HepG2 (cell line): ENCODE results near the gene BAIAP2L2. TPM values are rescaled to one million over a fixed set of nuclear protein-coding genes. Genes with fewer than 3 reads are reported as not detected.
A peak's percentile ranks its signal among the peaks of the same experiment; 100 is the strongest.

Experiments used
- AKAP8 ChIP-seq: sonication (generic); formaldehyde crosslinking; IDR thresholded peaks from 2 replicates; pipeline ENCODE4 v1.5.1; 2020; ENCODE audit warnings: mild to moderate bottlenecking, missing genetic modification reagents
- ARNTL ChIP-seq: sonication (generic); formaldehyde crosslinking; IDR thresholded peaks from 2 replicates; pipeline ENCODE4 v1.4.0; 2020; ENCODE audit warnings: mild to moderate bottlenecking, missing genetic modification reagents
- DRAP1 ChIP-seq: IDR thresholded peaks from 2 replicates; pipeline ENCODE4 v1.6.1; 2016; ENCODE audit warnings: missing genetic modification reagents, missing compliant biosample characterization
- FOXC1 ChIP-seq: sonication (generic); formaldehyde crosslinking; IDR thresholded peaks from 2 replicates; pipeline ENCODE4 v1.8.0; 2022; ENCODE audit warnings: mild to moderate bottlenecking, missing genetic modification reagents, borderline replicate concordance
- FOXP1 ChIP-seq, 2 experiments: fragments of 450-650 bp in 1 of 2; IDR thresholded peaks; 2 replicates each; pipeline ENCODE4 v1.6.1; 2017 to 2018; ENCODE audit warnings: antibody characterized with exemption in 1 of 2
- KDM5B ChIP-seq: sonication (generic); formaldehyde crosslinking; IDR thresholded peaks from 2 replicates; pipeline ENCODE4 v1.4.0; 2020; ENCODE audit warnings: missing genetic modification reagents, mild to moderate bottlenecking, borderline replicate concordance
- KMT2A ChIP-seq: sonication (generic); formaldehyde crosslinking; IDR thresholded peaks from 2 replicates; pipeline ENCODE4 v1.4.0; 2020; ENCODE audit warnings: missing genetic modification reagents
- NCOR1 ChIP-seq: fragments of 200-600 bp; sonication (generic); IDR thresholded peaks from 2 replicates; pipeline ENCODE4 v1.7.0; 2017; ENCODE audit warnings: antibody characterized with exemption, low read length, borderline replicate concordance
- NFATC3 ChIP-seq: sonication (generic); formaldehyde crosslinking; IDR thresholded peaks from 2 replicates; pipeline ENCODE4 v1.5.1; 2020; ENCODE audit warnings: mild to moderate bottlenecking, missing genetic modification reagents
- PBX3 ChIP-seq: sonication (generic); formaldehyde crosslinking; IDR thresholded peaks from 2 replicates; pipeline ENCODE4 v1.8.1; 2023; ENCODE audit warnings: missing genetic modification reagents, inconsistent platforms, borderline replicate concordance
- RORA ChIP-seq: sonication (generic); formaldehyde crosslinking; IDR thresholded peaks from 2 replicates; pipeline ENCODE4 v1.5.0; 2020; ENCODE audit warnings: mild to moderate bottlenecking, missing genetic modification reagents, moderate library complexity
- SP140L ChIP-seq: sonication (generic); formaldehyde crosslinking; IDR thresholded peaks from 2 replicates; pipeline ENCODE4 v1.4.0; 2020; ENCODE audit warnings: missing genetic modification reagents, borderline replicate concordance
- TAF1 ChIP-seq: sonication (generic); formaldehyde crosslinking; IDR thresholded peaks from 2 replicates; pipeline ENCODE4 v1.4.0; 2020; ENCODE audit warnings: missing genetic modification reagents
- TFAP4 ChIP-seq: sonication (generic); IDR thresholded peaks from 2 replicates; pipeline ENCODE4 v1.6.1; 2016; ENCODE audit warnings: low read depth, borderline replicate concordance
- THAP11 ChIP-seq: IDR thresholded peaks from 2 replicates; pipeline ENCODE4 v1.6.1; 2016; ENCODE audit warnings: missing biosample characterization, missing genetic modification reagents
- ZFP36L2 ChIP-seq: sonication (generic); formaldehyde crosslinking; IDR thresholded peaks from 2 replicates; pipeline ENCODE4 v1.4.0; 2020; ENCODE audit warnings: missing genetic modification reagents
- ZMYM4 ChIP-seq: sonication (generic); formaldehyde crosslinking; IDR thresholded peaks from 2 replicates; pipeline ENCODE4 v1.8.1; 2023; ENCODE audit warnings: mild to moderate bottlenecking, missing genetic modification reagents
- ZNF232 ChIP-seq: sonication (generic); formaldehyde crosslinking; IDR thresholded peaks from 2 replicates; pipeline ENCODE4 v1.4.0; 2020; ENCODE audit warnings: missing genetic modification reagents, borderline replicate concordance
- ZNF317 ChIP-seq: sonication (generic); formaldehyde crosslinking; IDR thresholded peaks from 2 replicates; pipeline ENCODE4 v1.5.0; 2020; ENCODE audit warnings: mild to moderate bottlenecking, missing genetic modification reagents
- ZNF44 ChIP-seq: sonication (generic); formaldehyde crosslinking; IDR thresholded peaks from 2 replicates; pipeline ENCODE4 v1.5.1; 2020; ENCODE audit warnings: mild to moderate bottlenecking, missing genetic modification reagents
- ZNF572 ChIP-seq: sonication (generic); formaldehyde crosslinking; IDR thresholded peaks from 2 replicates; pipeline ENCODE4 v1.5.1; 2020; ENCODE audit warnings: mild to moderate bottlenecking, missing genetic modification reagents
- ZNF609 ChIP-seq: sonication (generic); formaldehyde crosslinking; IDR thresholded peaks from 2 replicates; pipeline ENCODE4 v1.4.0; 2020; ENCODE audit warnings: mild to moderate bottlenecking, missing genetic modification reagents, borderline replicate concordance
- ZZZ3 ChIP-seq: sonication (generic); formaldehyde crosslinking; IDR thresholded peaks from 2 replicates; pipeline ENCODE4 v1.4.0; 2020; ENCODE audit warnings: missing genetic modification reagents, mild to moderate bottlenecking, borderline replicate concordance
- polyA plus RNA-seq, 8 experiments: library from polyadenylated mRNA; depleted of rRNA in 3 of 8; stranded (reverse) in 7 of 8; unstranded in 1 of 8; fragments of >200 nt; fragmentation: Illumina TruSeq in 4 of 8; extraction: Trizol in 4 of 8; gene quantifications; 2 replicates each; pipeline versions ENCODE4 v1.2.1 to v1.2.3, GENCODE V29; 2011 to 2016; ENCODE audit warnings: low read depth in 4 of 8, missing spikeins in 1 of 8, mixed read lengths in 1 of 8; ENCODE audit not compliant: insufficient read depth in 1 of 8
- total RNA-seq, 5 experiments: library from RNA; depleted of rRNA; stranded (reverse); fragments of >200 nt; fragmentation: Illumina TruSeq; extraction: Trizol; gene quantifications; 2 replicates each; pipeline ENCODE4 v1.2.3, GENCODE V29; 2016; ENCODE audit warnings: low read depth in 1 of 5

BAIAP2L2 gene
- total and polyA plus RNA-seq, 2 of the 13 experiments (the other 11 are each of a cell fraction or from before 2014, with no cell fraction given), result 4.4 to 7.5 TPM

GRCh38 chr22:38110008-38110862, at the start of gene BAIAP2L2 (continued):
- TF ChIP-seq KDM5B (CRISPR knock-in tag) (peak; percentile 12; the same call in 1 of the 2 replicates), RORA (CRISPR knock-in tag) (no peak), NCOR1 (no peak), ZNF232 (no peak), FOXP1 (IDR thresholded peaks at IDR 0.05) (no peak), FOXP1 (CRISPR knock-in tag; IDR thresholded peaks at IDR 0.05) (no peak), ARNTL (CRISPR knock-in tag) (no peak), ZMYM4 (no peak), ZNF44 (no peak), AKAP8 (CRISPR knock-in tag) (no peak), FOXC1 (peak; percentile 24; the same call in 1 of the 2 replicates), ZZZ3 (no peak; the same call in 1 of the 2 replicates), THAP11 (CRISPR knock-in tag) (peak; percentile 57), NFATC3 (no peak), ZNF609 (CRISPR knock-in tag) (no peak), KMT2A (no peak), DRAP1 (CRISPR knock-in tag) (peak; percentile 57; the same call in 1 of the 2 replicates), ZNF317 (CRISPR knock-in tag) (no peak), PBX3 (CRISPR knock-in tag) (no peak), ZFP36L2 (CRISPR knock-in tag) (0 out of 2 replicates have a peak, but pooled peaks have one; percentile 28), ZNF572 (CRISPR knock-in tag) (0 out of 2 replicates have a peak, but pooled peaks have one; percentile 61), TFAP4 (no peak), TAF1 (peak; percentile 44), SP140L (CRISPR knock-in tag) (no peak)
